SJSA1 (cell line): ENCODE data around the gene POM121L2. TPM values are rescaled to one million over a fixed set of nuclear protein-coding genes. Genes with fewer than 3 reads are reported as not detected.

Experiments used
- DNase-seq, 2 experiments: peaks; one replicate each; pipeline ENCODE4 v3.0.0-alpha.2; 2015 to 2020; ENCODE audit warnings: low spot score in 2 of 2, low read depth in 1 of 2
- H3K27ac ChIP-seq: fragments of 250-450 bp; sonication (Bioruptor Pico); 2 replicates; pipeline ENCODE4 v1.5.1; 2020; ENCODE audit warnings: mild to moderate bottlenecking, moderate library complexity
- H3K27me3 ChIP-seq: fragments of 250-450 bp; sonication (Bioruptor Pico); replicated peaks from 2 replicates; pipeline ENCODE4 v1.5.1; 2020; ENCODE audit warnings: mild to moderate bottlenecking, moderate library complexity
- H3K36me3 ChIP-seq: fragments of 250-450 bp; sonication (Bioruptor Pico); 2 replicates; pipeline ENCODE4 v1.5.1; 2020; ENCODE audit warnings: mild to moderate bottlenecking
- H3K4me1 ChIP-seq: fragments of 250-450 bp; sonication (Bioruptor Pico); replicated peaks from 2 replicates; pipeline ENCODE4 v1.6.1; 2021; ENCODE audit warnings: mild to moderate bottlenecking
- H3K4me3 ChIP-seq: fragments of 250-450 bp; sonication (Bioruptor Pico); 2 replicates; pipeline ENCODE4 v1.5.1; 2020; ENCODE audit warnings: mild to moderate bottlenecking
- H3K9me3 ChIP-seq: fragments of 250-450 bp; sonication (Bioruptor Pico); replicated peaks from 2 replicates; pipeline ENCODE4 v1.5.1; 2020; ENCODE audit warnings: mild to moderate bottlenecking
- total RNA-seq: library from RNA; depleted of rRNA; stranded (reverse); fragments of >200 nt; shearing (Covaris generic); gene quantifications from 2 replicates; pipeline ENCODE4 v1.2.3, GENCODE V29; 2014; rRNA removed

The POM121L2 gene
- total RNA-seq, 1 experiment from 2014 or later: not detected

DNA sequence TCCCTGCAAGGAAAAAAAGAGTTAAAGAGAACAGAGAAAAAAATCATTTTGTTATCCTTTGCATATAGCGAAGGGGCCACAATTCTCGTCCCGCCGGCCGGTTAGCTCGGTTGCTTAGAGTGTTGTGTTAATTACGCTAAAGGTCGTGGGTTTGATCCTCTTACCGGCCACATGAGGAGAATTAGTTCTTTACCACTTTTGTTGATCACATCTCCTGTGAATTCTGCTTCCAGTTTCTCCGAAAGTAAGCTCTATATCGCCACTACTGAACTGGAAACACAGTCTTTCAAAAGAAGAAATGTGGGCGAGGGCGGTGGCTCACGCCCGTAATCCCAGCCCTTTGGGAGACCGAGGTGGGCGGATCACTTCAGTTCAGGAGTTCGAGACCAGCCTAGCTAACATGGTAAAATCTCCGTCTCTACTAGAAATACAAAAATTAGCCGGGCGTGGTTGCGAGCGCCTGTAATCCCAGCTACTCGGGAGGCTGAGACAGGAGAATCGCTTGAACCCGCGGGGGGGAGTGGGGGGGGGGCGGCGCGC lies 51.2 kb downstream of the POM121L2 start:
- Histone ChIP-seq H3K4me3 (no peak overlapping the region), H3K27ac (no peak overlapping the region), H3K9me3 (no peaks in the 10 kb centered on the region), H3K36me3 (no peaks in the 10 kb centered on the region), H3K4me1 (no peaks in the 10 kb centered on the region), H3K27me3 (no peaks in the 10 kb centered on the region)
- no peak for DNase-seq

GRCh38 chr6:27260369-27260768 lies 51.7 kb downstream of the POM121L2 start:
- H3K27me3 ChIP-seq: no peaks in the 10 kb centered on the region
- H3K4me3 ChIP-seq: no peak overlapping the region
- no peaks in the 10 kb centered on the region for H3K4me1 ChIP-seq
- no peak overlapping the region for H3K27ac ChIP-seq
- H3K9me3 ChIP-seq: no peaks in the 10 kb centered on the region; the same call in 1 of the 2 replicates
- H3K36me3 ChIP-seq: no peaks in the 10 kb centered on the region
- DNase-seq: no peak

Other genes with a start within 250 kb of the POM121L2 start
- not detected in 2 replicates for gene PRSS16, start 64.6 kb downstream of the POM121L2 start, total RNA-seq
- gene ZNF391, start 76.5 kb upstream of the POM121L2 start, total RNA-seq: 0.63 TPM in 1 of 2 replicates, not detected in the other
- 10.3 and 11.3 TPM in 2 replicates for gene ZNF184, start 160.8 kb upstream of the POM121L2 start, total RNA-seq